ENCODE measurements around the gene PSMD7.
A peak's percentile ranks its signal among the peaks of the same experiment; 100 is the strongest.
"Not testable (repeated sequence)": the region's sequence is repeated elsewhere in the genome, so short reads cannot be mapped to it uniquely, and the experiment has no call there.

The PSMD7 gene

GRCh38 chr16:74297145-74297665 is 591 bp downstream of the PSMD7 start:
- DNase-seq (ENCODE audit: low spot score) = peak; percentile 39

- DNase-seq (ENCODE audit: low spot score) = no peak
Measured at GRCh38 chr16:74298104-74298503, 1.5 kb downstream of the PSMD7 start.

- DNase-seq (ENCODE audit: low spot score) = no peak
Measured at GRCh38 chr16:74302341-74302740, 5.7 kb downstream of the PSMD7 start.

GRCh38 chr16:74304164-74304834 is 7.7 kb downstream of the PSMD7 start:
- no peak for DNase-seq (ENCODE audit: low spot score)

GRCh38 chr16:74304835-74305176 is 8.2 kb downstream of the PSMD7 start:
- DNase-seq (ENCODE audit: low spot score) = no peak

- no peak for DNase-seq (ENCODE audit: low spot score)
Measured at GRCh38 chr16:74305281-74305680, 8.7 kb downstream of the PSMD7 start.

- peak; percentile 12 for DNase-seq (ENCODE audit: low spot score)
Measured at GRCh38 chr16:74305978-74306784, 9.6 kb downstream of the PSMD7 start.

- no peak for DNase-seq (ENCODE audit: low spot score)
Measured at GRCh38 chr16:74307383-74307782, 10.8 kb downstream of the PSMD7 start.

GRCh38 chr16:74309789-74310781 is 13.5 kb downstream of the PSMD7 start:
- DNase-seq (ENCODE audit: low spot score) = peak; percentile 31

- DNase-seq (ENCODE audit: low spot score) = no peak
Measured at GRCh38 chr16:74315059-74315458, 18.4 kb downstream of the PSMD7 start.

- no peak for DNase-seq (ENCODE audit: low spot score)
Measured at GRCh38 chr16:74320707-74321106, 24.1 kb downstream of the PSMD7 start.

- no peak for DNase-seq (ENCODE audit: low spot score)
Measured at GRCh38 chr16:74321356-74321755, 24.7 kb downstream of the PSMD7 start.

- no peak for DNase-seq (ENCODE audit: low spot score)
Measured at GRCh38 chr16:74322301-74322710, 25.7 kb downstream of the PSMD7 start.

- not testable (repeated sequence) for DNase-seq (ENCODE audit: low spot score)
Measured at GRCh38 chr16:74324777-74325176, 28.2 kb downstream of the PSMD7 start.

- no peak for DNase-seq (ENCODE audit: low spot score)
Measured at GRCh38 chr16:74325641-74326040, 29.0 kb downstream of the PSMD7 start.

- DNase-seq (ENCODE audit: low spot score) = not testable (repeated sequence)
Measured at GRCh38 chr16:74328346-74328745, 31.7 kb downstream of the PSMD7 start.

GRCh38 chr16:74332469-74332868 is 35.9 kb downstream of the PSMD7 start:
- not testable (repeated sequence) for DNase-seq (ENCODE audit: low spot score)

- DNase-seq (ENCODE audit: low spot score) = not testable (repeated sequence)
Measured at GRCh38 chr16:74337506-74337905, 40.9 kb downstream of the PSMD7 start.

- DNase-seq (ENCODE audit: low spot score) = not testable (repeated sequence)
Measured at GRCh38 chr16:74339226-74339625, 42.6 kb downstream of the PSMD7 start.

- DNase-seq (ENCODE audit: low spot score) = not testable (repeated sequence)
Measured at GRCh38 chr16:74353038-74353437, 56.4 kb downstream of the PSMD7 start.

All from activated CD4-positive, alpha-beta T cell treated with anti-CD3 and anti-CD28 coated beads, Interleukin-2, Interleukin-4, amounts not matched to agents 100 ng/mL and 50 ng/mL, durations not matched to agents 16 hours and 8 hours (primary cell).